GM18507 (cell line): Measurements from ENCODE around the gene LRIT3.

Experiments
- DNase-seq: peaks from one replicate; pipeline ENCODE4 v3.0.0; 2011; ENCODE audit warnings: low read depth; ENCODE audit not compliant: insufficient read length; ENCODE audit errors: extremely low spot score
- FAIRE-seq: peaks from 2 replicates; lab custom pipeline; 2011; peaks lifted over from hg19 to GRCh38; lab: Jason Lieb, UNC

Gene LRIT3, protein sequence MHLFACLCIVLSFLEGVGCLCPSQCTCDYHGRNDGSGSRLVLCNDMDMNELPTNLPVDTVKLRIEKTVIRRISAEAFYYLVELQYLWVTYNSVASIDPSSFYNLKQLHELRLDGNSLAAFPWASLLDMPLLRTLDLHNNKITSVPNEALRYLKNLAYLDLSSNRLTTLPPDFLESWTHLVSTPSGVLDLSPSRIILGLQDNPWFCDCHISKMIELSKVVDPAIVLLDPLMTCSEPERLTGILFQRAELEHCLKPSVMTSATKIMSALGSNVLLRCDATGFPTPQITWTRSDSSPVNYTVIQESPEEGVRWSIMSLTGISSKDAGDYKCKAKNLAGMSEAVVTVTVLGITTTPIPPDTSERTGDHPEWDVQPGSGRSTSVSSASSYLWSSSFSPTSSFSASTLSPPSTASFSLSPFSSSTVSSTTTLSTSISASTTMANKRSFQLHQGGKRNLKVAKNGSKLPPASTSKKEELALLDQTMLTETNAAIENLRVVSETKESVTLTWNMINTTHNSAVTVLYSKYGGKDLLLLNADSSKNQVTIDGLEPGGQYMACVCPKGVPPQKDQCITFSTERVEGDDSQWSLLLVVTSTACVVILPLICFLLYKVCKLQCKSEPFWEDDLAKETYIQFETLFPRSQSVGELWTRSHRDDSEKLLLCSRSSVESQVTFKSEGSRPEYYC

DNA sequence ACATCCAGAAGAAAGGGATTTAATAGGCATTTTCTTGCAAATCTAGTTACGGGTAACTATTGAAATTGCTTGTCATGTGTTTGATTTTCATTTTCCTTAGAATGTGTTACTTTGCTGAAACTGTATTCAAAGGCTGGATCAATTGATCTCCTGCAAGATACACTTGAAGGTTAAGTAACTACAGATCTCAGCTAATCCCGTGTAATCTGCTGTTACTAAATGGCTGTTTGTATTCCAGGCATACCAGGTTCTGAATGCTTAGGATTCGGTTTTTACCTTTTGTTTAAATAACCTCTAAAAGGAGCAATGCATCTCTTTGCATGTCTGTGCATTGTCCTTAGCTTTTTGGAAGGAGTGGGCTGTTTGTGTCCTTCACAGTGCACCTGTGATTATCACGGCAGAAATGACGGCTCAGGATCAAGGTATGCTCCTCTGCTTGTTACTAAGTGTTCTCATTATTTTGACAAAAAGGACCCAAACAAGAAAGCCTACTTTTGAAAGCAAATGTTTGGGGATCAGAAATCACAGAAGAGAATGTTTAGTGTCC lies at the start of gene LRIT3:
Gene LRIT3, plus strand, starts transcription at position 212 of the 547 bp plus-strand sequence. Its CDS starts 95 bp downstream, at position 307.
- DNase-seq, result no peak
- FAIRE-seq, result no peak

DNA sequence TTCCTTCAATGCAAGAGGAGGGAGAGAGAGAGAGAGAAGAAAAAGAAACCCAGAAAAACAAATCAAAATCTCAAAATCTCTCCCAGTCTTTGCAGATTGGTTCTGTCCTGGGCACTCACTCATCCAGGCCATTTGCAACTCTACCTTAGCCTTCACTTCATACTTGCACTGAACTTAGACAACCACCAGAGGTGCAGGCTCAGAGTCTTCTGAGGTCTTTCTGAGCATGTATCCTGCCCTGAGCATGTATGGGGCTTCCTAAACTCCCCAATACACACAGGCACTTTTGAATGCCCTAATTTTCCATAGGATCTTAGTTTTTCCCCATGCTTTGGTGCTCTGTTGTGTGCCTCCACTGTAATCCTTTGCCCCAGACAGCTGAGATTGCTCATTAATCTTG lies 49.0 kb upstream of the LRIT3 start:
- no peak for FAIRE-seq
- no peak for DNase-seq

DNA sequence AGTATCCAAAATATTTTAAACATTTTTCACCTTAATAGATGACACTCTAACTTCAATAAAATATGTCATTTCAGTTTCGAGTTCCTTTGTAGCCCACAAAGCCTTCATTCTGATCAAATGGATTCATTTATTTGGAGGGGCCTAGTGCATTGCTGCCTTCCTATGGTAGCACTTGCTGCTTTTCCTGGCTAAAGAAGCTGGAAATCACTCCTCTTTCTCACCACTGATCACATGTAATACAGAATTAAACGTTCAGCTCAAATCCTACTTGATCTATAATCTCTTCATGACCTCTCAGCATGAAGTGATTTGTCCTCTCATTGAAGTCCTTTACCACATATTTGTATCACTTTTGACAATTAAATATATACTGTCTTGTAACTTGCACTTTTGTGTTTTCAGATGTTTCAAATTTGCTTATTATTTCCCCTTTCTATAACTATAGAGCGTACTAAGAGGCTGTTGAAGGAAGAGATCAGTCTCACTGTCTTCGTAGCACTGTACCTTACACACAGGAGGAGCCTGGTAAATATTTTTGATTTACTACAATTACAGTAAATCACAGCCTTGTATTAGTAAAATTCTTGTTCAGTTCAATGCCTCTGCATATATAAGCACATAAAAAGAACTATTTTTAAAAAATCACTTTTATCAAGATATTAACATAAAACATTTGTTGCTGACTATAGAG lies 46.7 kb upstream of the LRIT3 start:
- FAIRE-seq (no peak), DNase-seq (no peak)

DNA sequence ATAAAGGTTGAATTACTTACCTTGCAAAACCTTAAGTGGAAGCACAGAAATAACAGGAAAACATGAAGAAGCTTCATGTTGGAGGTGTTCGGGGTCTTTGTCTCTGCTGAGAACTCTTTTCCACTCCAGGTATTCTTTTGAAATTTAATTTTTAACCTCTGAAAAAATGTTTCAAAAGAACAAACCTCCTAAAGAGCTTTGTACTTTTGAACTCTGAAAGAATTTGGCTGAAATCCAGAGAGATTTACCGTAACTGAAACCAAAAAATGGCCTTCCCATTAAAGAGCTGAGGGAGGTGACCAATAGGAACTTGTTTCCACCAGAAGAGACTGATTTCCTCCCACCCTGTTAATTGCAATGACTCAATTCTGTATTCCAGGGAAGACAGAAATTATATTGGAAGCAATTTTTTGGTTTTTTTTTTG lies 46.0 kb upstream of the LRIT3 start, which contains the start of gene CFI:
Gene CFI, minus strand, starts transcription at position 105 of the 425 bp plus-strand sequence. Its CDS starts 28 bp downstream, at position 77.
- FAIRE-seq (no peak), DNase-seq (no peak)

DNA sequence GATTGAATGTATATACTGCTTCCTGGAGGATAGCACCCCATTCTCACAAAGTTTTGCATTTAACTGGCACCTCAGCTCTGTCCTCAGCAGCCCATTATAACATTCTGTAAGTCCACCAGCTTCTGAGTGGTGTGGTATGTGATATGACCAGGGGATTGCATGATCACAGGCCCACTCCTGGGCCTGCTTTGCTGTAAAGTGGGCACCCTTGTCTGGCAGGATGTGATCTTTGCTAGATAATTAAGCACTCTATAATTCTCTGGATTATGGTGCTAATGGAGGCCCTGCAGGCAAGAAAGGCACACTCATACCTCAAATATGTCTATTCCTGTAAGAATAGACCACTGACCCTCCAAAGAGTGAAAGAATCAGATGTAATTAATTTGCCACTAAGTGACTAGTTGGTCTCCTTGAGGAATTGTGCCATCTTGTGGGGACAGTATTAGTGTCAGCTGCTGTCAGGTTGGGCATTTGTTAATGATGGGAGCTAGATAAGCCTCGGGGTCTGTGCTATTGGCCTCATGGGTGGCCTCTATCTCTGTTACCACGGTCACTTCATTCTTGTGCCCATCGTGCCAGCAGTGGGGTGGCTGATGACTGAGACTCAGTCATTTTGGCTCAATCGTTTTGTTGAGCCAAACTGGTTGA lies 43.9 kb upstream of the LRIT3 start:
- FAIRE-seq, result peak; percentile 78
- DNase-seq, result no peak

DNA sequence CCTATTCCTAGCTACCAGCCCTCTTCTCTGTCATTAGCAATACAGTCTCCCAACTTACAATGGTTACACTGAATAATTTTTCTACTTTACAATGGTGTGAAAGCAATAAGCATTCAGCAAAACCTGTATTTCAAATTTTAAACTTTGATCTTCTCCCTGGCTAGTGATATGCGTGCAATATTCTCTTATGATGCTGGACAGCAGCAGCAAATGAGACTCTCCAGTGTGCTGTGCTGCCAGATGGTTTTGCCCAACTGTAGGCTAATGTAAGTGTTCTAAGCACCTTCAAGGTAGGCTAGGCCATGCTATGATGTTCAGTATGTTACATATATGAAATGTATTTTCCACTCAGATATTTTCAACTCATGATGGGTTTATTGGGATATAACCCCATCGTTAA lies 38.3 kb upstream of the LRIT3 start:
- no peak for FAIRE-seq
- DNase-seq, result no peak

DNA sequence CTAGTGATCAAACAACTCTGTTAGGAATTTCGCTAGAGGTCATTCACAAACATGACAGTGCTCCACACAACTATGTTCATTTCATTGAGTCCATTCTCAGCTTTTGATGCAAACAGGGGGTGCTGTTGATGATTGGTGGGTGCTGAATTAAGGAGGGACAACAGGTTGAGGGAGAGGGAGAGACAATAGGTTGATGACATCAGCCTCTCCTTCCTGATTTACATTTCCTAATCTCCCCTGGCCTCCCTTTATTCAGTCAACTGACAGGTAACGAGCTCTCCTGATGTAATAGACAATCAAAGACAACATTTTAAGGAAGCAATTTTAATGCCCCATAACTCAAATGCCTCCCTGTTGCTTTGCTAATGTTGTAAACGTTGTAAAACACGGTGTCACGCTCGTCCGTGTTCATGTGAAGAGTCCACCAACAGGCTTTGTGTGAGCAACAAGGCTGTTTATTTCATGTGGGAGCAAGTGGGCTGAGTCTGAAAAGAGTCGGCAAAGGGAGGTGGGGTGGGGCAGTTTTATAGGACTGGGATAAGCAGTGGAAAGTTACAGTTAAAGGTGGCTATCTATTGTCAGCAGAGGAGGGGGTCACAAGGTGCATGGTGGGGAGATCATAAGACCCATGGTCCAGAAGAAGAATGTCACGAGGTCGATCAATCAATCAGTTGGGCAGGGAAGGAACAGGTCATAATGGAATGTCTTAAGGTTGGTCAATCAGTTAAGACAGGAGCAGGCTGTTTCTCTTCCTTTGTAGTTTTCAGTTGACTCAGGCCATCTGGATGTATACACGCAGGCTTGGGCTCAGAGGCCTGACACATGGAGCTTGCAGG lies 37.1 kb upstream of the LRIT3 start:
- DNase-seq, result no peak
- no peak for FAIRE-seq

DNA sequence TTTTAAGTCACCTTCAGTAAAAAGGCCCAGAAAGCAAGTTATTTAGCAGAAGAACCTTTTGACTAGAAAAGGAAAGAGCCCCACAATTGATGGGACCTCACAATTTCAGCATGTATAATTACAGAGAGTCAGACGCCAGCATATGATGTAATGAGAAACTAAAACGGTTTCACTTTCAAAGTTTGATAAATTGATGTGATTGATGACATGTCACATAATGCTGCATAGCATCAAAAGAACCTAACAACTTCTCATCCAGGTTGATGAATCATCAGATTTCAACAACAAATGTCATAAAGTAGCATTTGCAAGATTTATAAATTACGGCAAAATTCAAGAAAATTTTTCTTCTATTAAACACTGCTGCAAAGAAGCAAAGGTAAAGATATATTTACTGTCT lies 36.2 kb upstream of the LRIT3 start:
- DNase-seq (no peak), FAIRE-seq (no peak)

DNA sequence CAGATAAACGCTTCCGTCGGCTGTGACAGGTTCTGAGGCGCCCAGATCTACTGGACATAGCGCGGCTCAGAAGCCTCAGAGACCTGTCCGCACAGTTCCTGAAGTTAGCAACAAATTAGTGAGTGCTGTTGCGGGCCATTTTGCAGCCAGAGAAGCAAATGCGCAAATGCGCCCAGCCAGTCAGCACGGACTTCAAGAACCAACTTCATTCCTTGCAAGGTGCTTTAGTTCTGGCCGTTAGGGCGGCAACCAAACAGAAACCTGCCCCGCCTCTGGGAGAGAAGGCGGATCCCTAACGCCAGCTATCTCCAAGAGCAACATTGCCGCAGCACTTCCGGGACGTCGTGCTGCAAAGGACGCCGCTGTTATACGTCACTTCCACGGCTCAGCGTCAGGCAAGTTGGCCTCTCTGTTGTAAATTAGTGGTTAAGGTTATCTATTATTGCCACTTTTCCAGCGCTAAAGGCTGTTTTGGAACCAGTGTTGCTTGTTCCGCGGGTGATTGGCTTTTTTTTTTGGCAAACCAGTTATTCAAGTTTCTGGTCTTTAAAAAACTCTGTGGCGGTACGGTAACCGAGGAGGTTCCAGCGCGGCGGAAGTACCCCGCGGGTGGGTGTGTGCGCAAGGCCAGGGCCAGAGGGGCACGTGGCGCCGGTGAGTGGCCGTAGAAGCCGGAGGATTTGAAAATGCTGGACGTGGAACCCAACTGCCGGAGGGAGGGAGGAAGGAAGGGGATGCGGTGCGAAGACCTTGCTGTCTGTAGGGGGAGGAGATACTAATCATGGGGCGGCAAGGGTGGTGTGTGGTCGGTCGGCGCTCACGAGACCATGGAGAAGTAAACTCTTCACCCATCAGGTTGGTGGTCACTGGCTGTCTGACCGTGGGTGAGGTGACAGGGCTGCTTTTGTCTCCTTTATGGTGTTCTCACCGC lies 32.5 kb upstream of the LRIT3 start, which contains the start of gene GAR1:
Gene GAR1, plus strand, starts transcription at position 612 of the 931 bp plus-strand sequence. CDS start 403 bp downstream, outside the sequence.
- DNase-seq (peak; percentile 84), FAIRE-seq (peak; percentile 99)

DNA sequence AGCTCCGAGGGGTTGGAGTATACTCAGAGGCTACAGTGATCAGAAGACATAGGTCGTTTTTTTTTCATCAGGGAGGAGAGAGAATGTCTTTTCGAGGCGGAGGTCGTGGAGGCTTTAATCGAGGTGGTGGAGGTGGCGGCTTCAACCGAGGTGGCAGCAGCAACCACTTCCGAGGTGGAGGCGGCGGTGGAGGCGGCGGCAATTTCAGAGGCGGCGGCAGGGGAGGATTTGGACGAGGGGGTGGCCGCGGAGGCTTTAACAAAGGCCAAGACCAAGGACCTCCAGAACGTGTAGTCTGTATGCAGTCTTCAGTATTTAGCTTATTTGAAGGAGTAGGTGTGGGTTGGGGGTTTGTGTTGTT lies 31.8 kb upstream of the LRIT3 start:
- DNase-seq, result no peak
- FAIRE-seq, result no peak

DNA sequence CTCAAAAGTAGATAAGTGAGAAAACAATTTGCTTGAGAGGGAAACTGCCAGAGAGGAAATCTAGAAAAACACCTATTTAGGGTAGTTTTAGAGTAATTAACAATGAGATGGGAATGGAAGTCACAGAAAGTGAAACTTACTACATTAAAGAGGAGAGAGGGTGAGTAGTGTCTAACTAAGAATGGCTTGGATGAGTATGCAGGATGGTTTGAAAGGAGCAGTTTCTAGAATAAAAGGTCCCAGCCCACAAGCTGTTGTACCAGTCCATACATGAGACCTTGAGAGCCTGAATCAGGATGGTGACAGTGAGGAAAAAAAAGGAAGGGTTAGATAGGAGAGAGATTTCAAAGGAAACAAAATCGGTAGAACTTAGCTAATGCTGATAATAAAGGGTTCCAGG lies 31.0 kb upstream of the LRIT3 start:
- FAIRE-seq (no peak), DNase-seq (no peak)

DNA sequence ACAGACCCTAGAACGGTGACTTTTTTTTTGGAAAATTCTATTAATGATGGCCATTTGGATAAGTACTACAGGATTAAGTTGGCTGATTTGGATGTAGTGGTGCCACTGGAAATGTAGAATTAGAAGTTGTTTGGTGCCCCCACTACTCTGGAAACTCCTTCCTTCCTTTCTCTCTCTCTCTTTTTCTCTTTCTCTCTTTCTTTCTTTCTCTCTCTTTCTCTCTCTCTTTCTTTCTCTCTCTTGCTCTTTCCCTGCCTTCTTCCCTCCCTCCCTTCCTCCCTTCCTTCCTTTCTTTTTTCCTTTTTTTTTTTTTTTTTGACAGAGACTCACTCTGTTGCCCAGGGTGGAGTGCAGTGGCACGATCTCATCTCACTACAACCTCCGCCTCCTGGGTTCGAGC lies 29.6 kb upstream of the LRIT3 start:
- no peak for FAIRE-seq
- DNase-seq, result no peak

DNA sequence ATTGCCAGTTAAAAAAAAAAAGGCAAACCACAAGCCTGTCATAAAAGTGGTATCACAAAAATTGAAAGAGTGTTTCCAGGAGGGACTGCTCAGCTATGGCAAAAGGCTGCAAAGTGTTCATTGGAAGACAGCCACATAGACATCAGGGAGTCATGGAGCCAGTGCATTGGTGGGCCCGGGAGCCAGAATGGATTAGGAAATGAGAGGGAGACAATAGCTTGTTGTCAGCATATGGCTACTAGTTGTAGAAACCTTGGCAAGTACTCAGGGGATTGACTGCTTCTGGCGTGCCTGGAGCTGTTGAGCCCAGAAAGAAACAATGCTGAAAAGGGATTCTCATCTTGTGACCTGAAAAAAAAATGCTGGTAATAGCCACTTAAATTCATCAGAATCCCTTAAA lies 27.3 kb upstream of the LRIT3 start:
- DNase-seq (no peak), FAIRE-seq (no peak)

DNA sequence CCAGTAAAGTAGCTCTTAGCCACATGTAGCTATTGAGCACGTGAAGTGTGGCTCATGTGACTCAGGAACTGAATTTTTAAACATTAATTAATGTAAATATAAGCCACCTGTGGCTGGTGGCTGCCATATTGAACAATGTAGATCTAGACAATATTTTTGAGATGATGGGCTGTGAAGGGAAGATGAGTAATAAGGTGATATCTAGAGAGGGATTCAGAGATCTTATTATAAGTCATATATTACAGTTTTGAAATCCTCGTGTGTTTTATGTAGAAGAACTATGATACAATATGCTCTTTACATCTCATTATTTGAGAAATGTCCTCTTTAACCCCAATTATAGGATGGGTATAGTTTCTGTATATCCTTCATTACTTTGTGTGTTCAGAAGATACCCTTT lies 26.7 kb upstream of the LRIT3 start:
- no peak for DNase-seq
- FAIRE-seq, result no peak

DNA sequence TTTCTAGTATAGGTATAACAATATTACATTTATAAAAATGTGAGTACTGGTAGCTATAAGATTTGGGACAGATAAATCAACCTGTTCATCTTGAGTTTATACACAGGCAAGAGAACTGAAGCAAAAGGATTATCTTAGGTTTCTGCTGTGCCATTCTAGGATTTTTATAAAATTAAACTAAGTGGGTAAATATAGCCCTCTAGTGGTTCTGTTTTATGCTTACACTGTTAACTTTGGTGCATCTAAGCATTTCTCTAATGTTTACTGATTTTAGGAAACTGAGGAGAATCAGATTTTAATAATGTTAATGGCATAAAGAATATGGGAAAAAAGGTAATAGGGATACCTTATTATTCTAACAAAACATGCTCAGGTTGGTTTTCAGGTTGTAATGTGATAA lies 21.2 kb upstream of the LRIT3 start:
- no peak for DNase-seq
- no peak for FAIRE-seq

DNA sequence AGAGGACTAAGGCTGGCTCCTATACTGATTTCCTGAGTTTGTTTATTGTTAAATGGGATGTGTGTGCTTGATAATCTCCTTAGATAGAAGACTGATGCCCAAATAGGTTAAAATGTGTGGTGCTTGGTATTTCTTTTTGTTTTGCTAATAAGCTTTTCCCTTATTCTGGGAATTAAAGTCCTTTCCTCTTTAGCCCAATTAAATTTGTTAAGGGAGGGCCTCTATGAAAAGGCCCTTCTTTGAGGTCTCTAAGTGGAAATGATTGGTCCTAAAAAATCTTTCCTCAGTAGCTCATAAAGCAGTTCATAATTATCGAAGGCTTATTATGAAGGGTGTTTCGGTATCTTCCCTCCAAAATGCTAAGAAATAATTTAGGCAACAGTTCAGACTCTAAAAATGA lies 20.2 kb upstream of the LRIT3 start, which contains the start of gene RRH:
Gene RRH, plus strand, starts transcription at position 301 of the 400 bp plus-strand sequence. Its CDS starts 56 bp downstream, at position 357.
- no peak for FAIRE-seq
- no peak for DNase-seq

DNA sequence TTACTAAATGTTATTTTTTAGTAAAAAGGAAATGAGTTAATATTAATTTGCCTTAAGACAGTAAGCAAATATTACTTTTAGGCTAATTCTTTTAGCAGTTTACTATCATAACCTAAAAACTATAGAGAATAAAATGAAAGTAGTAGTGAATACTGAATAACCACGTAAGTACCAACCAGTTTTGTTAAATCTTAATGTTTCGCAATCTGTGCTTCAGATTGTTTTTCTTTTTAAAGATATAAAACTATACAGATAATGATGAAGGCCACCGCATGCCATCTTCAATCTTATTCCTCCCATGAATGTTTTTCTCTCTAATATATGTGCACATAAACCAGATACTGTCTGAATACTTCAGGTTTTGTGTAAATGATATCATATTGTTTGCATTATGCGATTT lies 14.2 kb upstream of the LRIT3 start:
- DNase-seq (no peak), FAIRE-seq (no peak)

DNA sequence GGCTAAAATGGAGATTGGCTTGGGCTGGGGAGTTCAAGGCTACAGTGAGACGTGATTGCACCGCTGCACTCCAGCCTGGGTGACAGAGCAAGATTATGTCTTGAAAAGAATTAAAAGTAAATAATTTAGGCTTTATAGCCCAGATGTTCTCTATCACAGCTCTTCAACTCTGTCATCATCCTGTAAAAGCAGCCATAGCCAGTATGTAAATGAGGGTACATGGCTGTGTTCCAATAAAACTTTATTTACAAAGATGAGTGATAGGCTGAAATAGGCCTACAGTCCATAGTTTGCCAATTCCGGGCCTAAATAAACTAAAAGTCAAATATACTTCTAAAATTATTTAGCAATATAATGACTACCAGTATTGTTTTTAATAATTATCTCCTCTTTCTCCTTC lies 10.9 kb upstream of the LRIT3 start:
- DNase-seq (no peak), FAIRE-seq (no peak)
